PC-9 (cell line): ENCODE measurements around the gene OBSL1. TPM values are rescaled to one million over a fixed set of nuclear protein-coding genes. Genes with fewer than 3 reads are reported as not detected.

Source experiments
- BruUV-seq: library from RNA; stranded (reverse); fragments of 400-500 nt; replicated peaks from 2 replicates; lab custom pipeline; 2021; lab: Mats Ljungman, UMichigan
- CTCF ChIA-PET: fragments of 300-600 bp; sonication (Branson Sonifier 250); formaldehyde crosslinking; loops from one replicate; lab custom pipeline; 2022; ENCODE audit warnings: antibody characterized with exemption; lab: Charles Lee
- POLR2A ChIA-PET: fragments of 300-600 bp; sonication (Branson Sonifier 250); formaldehyde crosslinking; loops from one replicate; lab custom pipeline; 2022; ENCODE audit warnings: antibody characterized with exemption; ENCODE audit not compliant: unreplicated experiment; lab: Charles Lee
- DNase-seq, 2 experiments: peaks; one replicate each; pipeline versions ENCODE4 v3.0.0 to v3.0.0-alpha.2; 2015 to 2022; ENCODE audit warnings: mixed read lengths in 1 of 2
- H2AFZ ChIP-seq: fragments of 200-600 bp; sonication (generic); 2 replicates; pipeline ENCODE4 v1.8.1; 2017; ENCODE audit warnings: antibody characterized with exemption
- H3F3A ChIP-seq: fragments of 200-600 bp; sonication (generic); 2 replicates; pipeline ENCODE4 v1.8.1; 2017; ENCODE audit warnings: antibody characterized with exemption, mild to moderate bottlenecking, low read depth; ENCODE audit not compliant: insufficient read depth
- H3K27ac ChIP-seq: fragments of 200-600 bp; sonication (generic); 2 replicates; pipeline ENCODE4 v1.6.1; 2016; ENCODE audit warnings: mixed run types
- H3K27me3 ChIP-seq: fragments of 200-600 bp; sonication (generic); 2 replicates; pipeline ENCODE4 v1.6.1; 2016; ENCODE audit warnings: low read depth, mixed run types; ENCODE audit not compliant: insufficient read depth
- H3K36me3 ChIP-seq: fragments of 200-600 bp; sonication (generic); 2 replicates; pipeline ENCODE4 v1.6.1; 2016; ENCODE audit warnings: low read depth, mixed run types
- H3K4me1 ChIP-seq: fragments of 200-600 bp; sonication (generic); replicated peaks from 2 replicates; pipeline ENCODE4 v1.6.1; 2016; ENCODE audit warnings: mixed run types; ENCODE audit not compliant: insufficient read depth
- H3K4me2 ChIP-seq: fragments of 200-600 bp; sonication (generic); 2 replicates; pipeline ENCODE4 v1.6.1; 2017; ENCODE audit warnings: mixed run types
- H3K4me3 ChIP-seq: fragments of 200-600 bp; sonication (generic); 2 replicates; pipeline ENCODE4 v1.6.1; 2016; ENCODE audit warnings: mixed run types
- H3K79me2 ChIP-seq: fragments of 200-600 bp; sonication (generic); 2 replicates; pipeline ENCODE4 v1.6.1; 2017; ENCODE audit warnings: low read depth, mixed run types
- H3K9me2 ChIP-seq: fragments of 200-600 bp; sonication (generic); 2 replicates; pipeline ENCODE4 v1.8.1; 2017; ENCODE audit warnings: mild to moderate bottlenecking; ENCODE audit not compliant: insufficient read depth
- H3K9me3 ChIP-seq: fragments of 200-600 bp; sonication (generic); 2 replicates; pipeline ENCODE4 v1.8.1; 2016; ENCODE audit warnings: low read depth; ENCODE audit not compliant: insufficient read depth
- H4K20me1 ChIP-seq: fragments of 200-600 bp; sonication (generic); 2 replicates; pipeline ENCODE4 v1.8.1; 2017; ENCODE audit not compliant: insufficient read depth
- EZH2 ChIP-seq: fragments of 200-600 bp; sonication (generic); IDR thresholded peaks from 2 replicates; pipeline ENCODE4 v1.8.0; 2017; ENCODE audit warnings: antibody characterized with exemption, low read depth
- intact Hi-C: fragments of 100-400 bp; cut with micrococcal nuclease; formaldehyde crosslinking; loops from one replicate; pipeline ENCODE4 v1.10.0; 2022; ENCODE audit not compliant: unreplicated experiment
- total RNA-seq: library from RNA; stranded (reverse); gene quantifications from 2 replicates; pipeline ENCODE4 v1.2.3, GENCODE V29; 2021
- TF ChIP-seq, protein P1 (sequence below): fragments of 200-600 bp; sonication (generic); conservative IDR thresholded peaks from 2 replicates; pipeline ENCODE4 v1.6.1; 2017; ENCODE audit warnings: mixed run types, antibody characterized with exemption, mild to moderate bottlenecking, moderate library complexity

Gene OBSL1
- total RNA-seq, 1 experiment from 2014 or later = 110 TPM

DNA sequence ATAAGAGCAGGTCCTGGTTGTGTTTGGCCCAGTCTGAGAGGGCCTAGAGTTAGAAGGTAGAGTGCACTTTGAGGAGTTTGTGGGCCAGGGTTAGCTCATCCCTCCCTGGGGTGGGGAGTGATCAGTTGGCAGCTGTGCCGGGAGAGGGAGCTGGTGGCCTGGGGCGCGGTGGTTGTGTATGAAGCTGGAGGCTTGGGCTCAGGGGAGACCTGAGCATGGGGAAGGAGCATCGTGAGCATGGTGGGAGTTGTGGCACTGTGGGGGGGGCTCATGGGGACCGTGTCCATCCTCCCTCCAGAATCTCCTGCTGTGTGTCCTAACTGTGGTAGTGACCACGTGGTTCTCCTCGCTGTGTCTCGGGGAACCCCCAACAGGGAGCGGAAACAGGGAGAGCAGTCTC is 40.0 kb upstream of the OBSL1 start:
- Histone ChIP-seq H3K9me3 (no peaks in the 10 kb centered on the region), H2AFZ (no peak overlapping the region), H3K27ac (no peak overlapping the region), H3K4me1 (no peaks in the 10 kb centered on the region), H4K20me1 (no peaks in the 10 kb centered on the region), H3F3A (no peaks in the 10 kb centered on the region), H3K27me3 (no peaks in the 10 kb centered on the region), H3K4me3 (no peak overlapping the region), H3K36me3 (no peaks in the 10 kb centered on the region; the same call in none of the 2 replicates), H3K9me2 (no peaks in the 10 kb centered on the region), H3K79me2 (no peaks in the 10 kb centered on the region), H3K4me2 (no peak overlapping the region)
- POLR2A ChIA-PET = no interaction called here
- no peak for DNase-seq
- intact Hi-C loops = no loop called here
- no peak for TF ChIP-seq EZH2
- TF ChIP-seq, protein P1, sequence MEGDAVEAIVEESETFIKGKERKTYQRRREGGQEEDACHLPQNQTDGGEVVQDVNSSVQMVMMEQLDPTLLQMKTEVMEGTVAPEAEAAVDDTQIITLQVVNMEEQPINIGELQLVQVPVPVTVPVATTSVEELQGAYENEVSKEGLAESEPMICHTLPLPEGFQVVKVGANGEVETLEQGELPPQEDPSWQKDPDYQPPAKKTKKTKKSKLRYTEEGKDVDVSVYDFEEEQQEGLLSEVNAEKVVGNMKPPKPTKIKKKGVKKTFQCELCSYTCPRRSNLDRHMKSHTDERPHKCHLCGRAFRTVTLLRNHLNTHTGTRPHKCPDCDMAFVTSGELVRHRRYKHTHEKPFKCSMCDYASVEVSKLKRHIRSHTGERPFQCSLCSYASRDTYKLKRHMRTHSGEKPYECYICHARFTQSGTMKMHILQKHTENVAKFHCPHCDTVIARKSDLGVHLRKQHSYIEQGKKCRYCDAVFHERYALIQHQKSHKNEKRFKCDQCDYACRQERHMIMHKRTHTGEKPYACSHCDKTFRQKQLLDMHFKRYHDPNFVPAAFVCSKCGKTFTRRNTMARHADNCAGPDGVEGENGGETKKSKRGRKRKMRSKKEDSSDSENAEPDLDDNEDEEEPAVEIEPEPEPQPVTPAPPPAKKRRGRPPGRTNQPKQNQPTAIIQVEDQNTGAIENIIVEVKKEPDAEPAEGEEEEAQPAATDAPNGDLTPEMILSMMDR = no peak
- BruUV-seq = no TSS peak
- CTCF ChIA-PET = no interaction called here

DNA sequence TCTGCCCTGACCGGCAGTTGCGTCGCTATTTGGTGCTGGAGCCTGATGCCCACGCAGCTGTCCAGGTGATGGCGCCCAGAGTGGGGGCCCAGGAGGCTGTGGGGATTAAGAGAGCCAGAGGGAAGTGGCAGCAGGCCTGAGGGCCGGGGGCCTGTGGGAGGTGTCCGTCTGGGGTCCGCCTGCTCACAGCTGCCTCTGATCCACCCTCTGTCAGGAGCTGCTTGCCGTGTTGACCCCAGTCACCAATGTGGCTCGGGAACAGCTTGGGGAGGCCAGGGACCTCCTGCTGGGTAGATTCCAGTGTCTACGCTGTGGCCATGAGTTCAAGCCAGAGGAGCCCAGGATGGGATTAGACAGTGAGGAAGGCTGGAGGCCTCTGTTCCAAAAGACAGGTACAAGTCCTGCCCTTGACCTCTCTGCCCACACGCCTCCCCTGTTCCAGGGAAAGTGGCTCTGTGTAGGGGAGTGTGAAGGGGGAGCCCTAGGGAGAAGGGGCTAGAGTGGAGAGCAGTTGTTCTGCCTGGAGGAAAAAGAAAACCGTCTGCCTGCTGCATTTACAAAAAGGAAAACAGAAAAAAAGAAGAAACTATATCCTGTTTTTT is 37.9 kb upstream of the OBSL1 start:
- Histone ChIP-seq H3K27me3 (no peaks in the 10 kb centered on the region), H3K36me3 (no peaks in the 10 kb centered on the region; the same call in 1 of the 2 replicates), H3K9me3 (no peaks in the 10 kb centered on the region), H3F3A (no peaks in the 10 kb centered on the region), H3K79me2 (no peaks in the 10 kb centered on the region), H3K4me1 (no peaks in the 10 kb centered on the region), H3K4me2 (no peak overlapping the region), H2AFZ (no peak overlapping the region), H3K4me3 (no peak overlapping the region), H4K20me1 (no peaks in the 10 kb centered on the region), H3K9me2 (no peaks in the 10 kb centered on the region), H3K27ac (no peak overlapping the region)
- POLR2A ChIA-PET = no interaction called here
- no peak for DNase-seq
- intact Hi-C loops = no loop called here
- TF ChIP-seq, protein P1 = no peak
- no peak for TF ChIP-seq EZH2
- CTCF ChIA-PET = no interaction called here
- no TSS peak for BruUV-seq

DNA sequence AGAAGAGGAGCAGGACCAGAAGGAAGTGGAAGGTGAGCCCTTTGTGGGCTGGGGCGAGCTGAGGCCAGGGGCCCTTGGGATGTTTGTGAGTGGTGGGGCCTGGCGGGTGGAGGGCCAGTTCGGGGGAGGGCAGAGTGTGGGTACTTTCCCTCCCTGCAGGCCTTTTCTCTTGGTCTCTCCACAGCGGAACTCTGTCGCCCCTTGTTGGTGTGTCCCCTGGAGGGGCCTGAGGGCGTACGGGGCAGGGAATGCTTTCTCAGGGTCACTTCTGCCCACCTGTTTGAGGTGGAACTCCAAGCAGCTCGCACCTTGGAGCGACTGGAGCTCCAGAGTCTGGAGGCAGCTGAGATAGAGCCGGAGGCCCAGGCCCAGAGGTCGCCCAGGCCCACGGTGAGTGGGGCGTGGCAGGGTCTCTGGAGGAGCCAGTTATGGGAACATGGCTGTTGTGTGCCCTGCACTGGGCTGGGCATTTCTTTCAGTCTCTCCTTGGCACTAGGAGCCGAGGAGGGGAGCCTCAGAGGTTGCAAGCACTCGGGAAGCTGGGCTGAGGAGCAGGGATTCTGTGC is 37.1 kb upstream of the OBSL1 start:
- TF ChIP-seq EZH2 = no peak
- TF ChIP-seq, protein P1 = no peak
- Histone ChIP-seq H3K27ac (no peak overlapping the region), H3K79me2 (no peaks in the 10 kb centered on the region), H3K36me3 (no peaks in the 10 kb centered on the region), H3K27me3 (no peaks in the 10 kb centered on the region), H3K9me3 (no peaks in the 10 kb centered on the region), H4K20me1 (no peaks in the 10 kb centered on the region), H3F3A (no peaks in the 10 kb centered on the region), H3K4me3 (no peak overlapping the region), H2AFZ (no peak overlapping the region), H3K4me2 (no peak overlapping the region), H3K4me1 (no peaks in the 10 kb centered on the region), H3K9me2 (no peaks in the 10 kb centered on the region)
- ChIA-PET POLR2A (no interaction called here), CTCF (no interaction called here)
- BruUV-seq = no TSS peak
- no peak for DNase-seq
- intact Hi-C loops = no loop called here
